ENCODE results near the gene ATG12. TPM values are rescaled to one million over a fixed set of nuclear protein-coding genes. Genes with fewer than 3 reads are reported as not detected.

ATG12 gene
- total and polyA plus RNA-seq, 2 of the 13 experiments (the other 11 are each of a cell fraction or from before 2014, with no cell fraction given) = 46.4 to 58.1 TPM

DNA sequence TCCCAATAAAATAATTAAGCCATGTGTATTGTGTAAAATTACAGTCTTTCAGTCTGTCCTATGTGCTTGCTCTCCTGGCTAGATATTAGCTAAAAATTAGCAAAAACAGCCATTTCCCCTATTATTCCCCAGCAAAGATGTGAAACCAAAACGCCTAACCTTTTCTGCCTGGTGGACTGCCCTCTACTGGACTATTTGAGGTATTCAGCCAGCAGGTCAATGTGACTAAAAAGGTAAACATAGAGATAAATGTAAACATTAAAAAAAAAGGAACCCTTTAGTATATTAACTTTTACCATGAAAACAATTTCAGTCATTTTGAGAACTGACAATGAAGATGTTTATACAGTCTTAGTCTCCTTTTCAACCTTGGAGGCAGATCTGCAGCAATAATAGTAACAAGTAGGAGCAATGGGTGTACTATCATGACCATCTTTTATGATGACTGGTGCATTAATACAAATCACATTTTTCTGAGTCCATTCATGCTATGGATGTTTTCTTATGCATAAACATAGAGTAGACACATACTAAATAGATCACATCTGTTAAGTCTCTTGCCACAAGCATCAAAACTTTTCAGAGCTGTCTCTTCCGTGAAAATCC is 10.1 kb downstream of the ATG12 start (continued):
- TF ChIP-seq, protein P1, sequence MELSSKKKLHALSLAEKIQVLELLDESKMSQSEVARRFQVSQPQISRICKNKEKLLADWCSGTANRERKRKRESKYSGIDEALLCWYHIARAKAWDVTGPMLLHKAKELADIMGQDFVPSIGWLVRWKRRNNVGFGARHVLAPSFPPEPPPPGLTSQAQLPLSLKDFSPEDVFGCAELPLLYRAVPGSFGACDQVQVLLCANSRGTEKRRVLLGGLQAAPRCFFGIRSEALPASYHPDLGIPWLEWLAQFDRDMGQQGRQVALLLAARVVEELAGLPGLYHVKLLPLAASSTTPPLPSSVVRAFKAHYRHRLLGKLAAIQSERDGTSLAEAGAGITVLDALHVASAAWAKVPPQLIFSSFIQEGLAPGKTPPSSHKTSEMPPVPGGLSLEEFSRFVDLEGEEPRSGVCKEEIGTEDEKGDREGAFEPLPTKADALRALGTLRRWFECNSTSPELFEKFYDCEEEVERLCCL (CRISPR knock-in tag; IDR thresholded peaks at IDR 0.05; ENCODE audit: borderline replicate concordance) = no peak
- no peak for TF ChIP-seq ISL2 (CRISPR knock-in tag; IDR thresholded peaks at IDR 0.05)
- TF ChIP-seq, protein P2, sequence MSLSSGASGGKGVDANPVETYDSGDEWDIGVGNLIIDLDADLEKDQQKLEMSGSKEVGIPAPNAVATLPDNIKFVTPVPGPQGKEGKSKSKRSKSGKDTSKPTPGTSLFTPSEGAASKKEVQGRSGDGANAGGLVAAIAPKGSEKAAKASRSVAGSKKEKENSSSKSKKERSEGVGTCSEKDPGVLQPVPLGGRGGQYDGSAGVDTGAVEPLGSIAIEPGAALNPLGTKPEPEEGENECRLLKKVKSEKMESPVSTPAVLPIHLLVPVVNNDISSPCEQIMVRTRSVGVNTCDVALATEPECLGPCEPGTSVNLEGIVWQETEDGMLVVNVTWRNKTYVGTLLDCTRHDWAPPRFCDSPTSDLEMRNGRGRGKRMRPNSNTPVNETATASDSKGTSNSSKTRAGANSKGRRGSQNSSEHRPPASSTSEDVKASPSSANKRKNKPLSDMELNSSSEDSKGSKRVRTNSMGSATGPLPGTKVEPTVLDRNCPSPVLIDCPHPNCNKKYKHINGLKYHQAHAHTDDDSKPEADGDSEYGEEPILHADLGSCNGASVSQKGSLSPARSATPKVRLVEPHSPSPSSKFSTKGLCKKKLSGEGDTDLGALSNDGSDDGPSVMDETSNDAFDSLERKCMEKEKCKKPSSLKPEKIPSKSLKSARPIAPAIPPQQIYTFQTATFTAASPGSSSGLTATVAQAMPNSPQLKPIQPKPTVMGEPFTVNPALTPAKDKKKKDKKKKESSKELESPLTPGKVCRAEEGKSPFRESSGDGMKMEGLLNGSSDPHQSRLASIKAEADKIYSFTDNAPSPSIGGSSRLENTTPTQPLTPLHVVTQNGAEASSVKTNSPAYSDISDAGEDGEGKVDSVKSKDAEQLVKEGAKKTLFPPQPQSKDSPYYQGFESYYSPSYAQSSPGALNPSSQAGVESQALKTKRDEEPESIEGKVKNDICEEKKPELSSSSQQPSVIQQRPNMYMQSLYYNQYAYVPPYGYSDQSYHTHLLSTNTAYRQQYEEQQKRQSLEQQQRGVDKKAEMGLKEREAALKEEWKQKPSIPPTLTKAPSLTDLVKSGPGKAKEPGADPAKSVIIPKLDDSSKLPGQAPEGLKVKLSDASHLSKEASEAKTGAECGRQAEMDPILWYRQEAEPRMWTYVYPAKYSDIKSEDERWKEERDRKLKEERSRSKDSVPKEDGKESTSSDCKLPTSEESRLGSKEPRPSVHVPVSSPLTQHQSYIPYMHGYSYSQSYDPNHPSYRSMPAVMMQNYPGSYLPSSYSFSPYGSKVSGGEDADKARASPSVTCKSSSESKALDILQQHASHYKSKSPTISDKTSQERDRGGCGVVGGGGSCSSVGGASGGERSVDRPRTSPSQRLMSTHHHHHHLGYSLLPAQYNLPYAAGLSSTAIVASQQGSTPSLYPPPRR (CRISPR knock-in tag; IDR thresholded peaks at IDR 0.05; ENCODE audit: borderline replicate concordance) = no peak
- TF ChIP-seq, protein P3, sequence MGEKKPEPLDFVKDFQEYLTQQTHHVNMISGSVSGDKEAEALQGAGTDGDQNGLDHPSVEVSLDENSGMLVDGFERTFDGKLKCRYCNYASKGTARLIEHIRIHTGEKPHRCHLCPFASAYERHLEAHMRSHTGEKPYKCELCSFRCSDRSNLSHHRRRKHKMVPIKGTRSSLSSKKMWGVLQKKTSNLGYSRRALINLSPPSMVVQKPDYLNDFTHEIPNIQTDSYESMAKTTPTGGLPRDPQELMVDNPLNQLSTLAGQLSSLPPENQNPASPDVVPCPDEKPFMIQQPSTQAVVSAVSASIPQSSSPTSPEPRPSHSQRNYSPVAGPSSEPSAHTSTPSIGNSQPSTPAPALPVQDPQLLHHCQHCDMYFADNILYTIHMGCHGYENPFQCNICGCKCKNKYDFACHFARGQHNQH (CRISPR knock-in tag; IDR thresholded peaks at IDR 0.05) = no peak
- TF ChIP-seq SKI (IDR thresholded peaks at IDR 0.05; ENCODE audit: partially characterized antibody) = no peak
- TF ChIP-seq ZFY (CRISPR knock-in tag; IDR thresholded peaks at IDR 0.05) = no peak
- TF ChIP-seq, protein P4, sequence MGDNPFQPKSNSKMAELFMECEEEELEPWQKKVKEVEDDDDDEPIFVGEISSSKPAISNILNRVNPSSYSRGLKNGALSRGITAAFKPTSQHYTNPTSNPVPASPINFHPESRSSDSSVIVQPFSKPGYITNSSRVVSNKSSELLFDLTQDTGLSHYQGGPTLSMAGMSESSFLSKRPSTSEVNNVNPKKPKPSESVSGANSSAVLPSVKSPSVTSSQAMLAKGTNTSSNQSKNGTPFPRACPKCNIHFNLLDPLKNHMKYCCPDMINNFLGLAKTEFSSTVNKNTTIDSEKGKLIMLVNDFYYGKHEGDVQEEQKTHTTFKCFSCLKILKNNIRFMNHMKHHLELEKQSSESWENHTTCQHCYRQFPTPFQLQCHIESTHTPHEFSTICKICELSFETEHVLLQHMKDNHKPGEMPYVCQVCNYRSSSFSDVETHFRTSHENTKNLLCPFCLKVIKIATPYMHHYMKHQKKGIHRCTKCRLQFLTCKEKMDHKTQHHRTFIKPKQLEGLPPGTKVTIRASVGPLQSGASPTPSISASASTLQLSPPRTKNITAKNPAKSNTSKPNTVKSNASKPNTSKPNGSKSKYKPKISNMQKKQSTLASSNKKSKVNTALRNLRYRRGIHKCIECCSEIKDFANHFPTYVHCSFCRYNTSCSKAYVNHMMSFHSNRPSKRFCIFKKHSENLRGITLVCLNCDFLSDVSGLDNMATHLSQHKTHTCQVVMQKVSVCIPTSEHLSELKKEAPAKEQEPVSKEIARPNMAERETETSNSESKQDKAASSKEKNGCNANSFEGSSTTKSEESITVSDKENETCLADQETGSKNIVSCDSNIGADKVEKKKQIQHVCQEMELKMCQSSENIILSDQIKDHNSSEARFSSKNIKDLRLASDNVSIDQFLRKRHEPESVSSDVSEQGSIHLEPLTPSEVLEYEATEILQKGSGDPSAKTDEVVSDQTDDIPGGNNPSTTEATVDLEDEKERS (CRISPR knock-in tag; IDR thresholded peaks at IDR 0.05) = no peak
- TF ChIP-seq ZBTB3 (CRISPR knock-in tag; IDR thresholded peaks at IDR 0.05; ENCODE audit: borderline replicate concordance, low read depth) = no peak
- no peak for TF ChIP-seq SNAPC2 (CRISPR knock-in tag; IDR thresholded peaks at IDR 0.05)
- TF ChIP-seq, protein P5, sequence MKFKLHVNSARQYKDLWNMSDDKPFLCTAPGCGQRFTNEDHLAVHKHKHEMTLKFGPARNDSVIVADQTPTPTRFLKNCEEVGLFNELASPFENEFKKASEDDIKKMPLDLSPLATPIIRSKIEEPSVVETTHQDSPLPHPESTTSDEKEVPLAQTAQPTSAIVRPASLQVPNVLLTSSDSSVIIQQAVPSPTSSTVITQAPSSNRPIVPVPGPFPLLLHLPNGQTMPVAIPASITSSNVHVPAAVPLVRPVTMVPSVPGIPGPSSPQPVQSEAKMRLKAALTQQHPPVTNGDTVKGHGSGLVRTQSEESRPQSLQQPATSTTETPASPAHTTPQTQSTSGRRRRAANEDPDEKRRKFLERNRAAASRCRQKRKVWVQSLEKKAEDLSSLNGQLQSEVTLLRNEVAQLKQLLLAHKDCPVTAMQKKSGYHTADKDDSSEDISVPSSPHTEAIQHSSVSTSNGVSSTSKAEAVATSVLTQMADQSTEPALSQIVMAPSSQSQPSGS (CRISPR knock-in tag; IDR thresholded peaks at IDR 0.05) = no peak
- no peak for TF ChIP-seq ARID2 (CRISPR knock-in tag; IDR thresholded peaks at IDR 0.05; ENCODE audit: borderline replicate concordance)
- TF ChIP-seq ZNF570 (CRISPR knock-in tag; IDR thresholded peaks at IDR 0.05; ENCODE audit: borderline replicate concordance) = no peak
- TF ChIP-seq, protein P6, sequence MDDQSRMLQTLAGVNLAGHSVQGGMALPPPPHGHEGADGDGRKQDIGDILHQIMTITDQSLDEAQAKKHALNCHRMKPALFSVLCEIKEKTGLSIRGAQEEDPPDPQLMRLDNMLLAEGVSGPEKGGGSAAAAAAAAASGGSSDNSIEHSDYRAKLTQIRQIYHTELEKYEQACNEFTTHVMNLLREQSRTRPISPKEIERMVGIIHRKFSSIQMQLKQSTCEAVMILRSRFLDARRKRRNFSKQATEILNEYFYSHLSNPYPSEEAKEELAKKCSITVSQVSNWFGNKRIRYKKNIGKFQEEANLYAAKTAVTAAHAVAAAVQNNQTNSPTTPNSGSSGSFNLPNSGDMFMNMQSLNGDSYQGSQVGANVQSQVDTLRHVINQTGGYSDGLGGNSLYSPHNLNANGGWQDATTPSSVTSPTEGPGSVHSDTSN (CRISPR knock-in tag; IDR thresholded peaks at IDR 0.05; ENCODE audit: borderline replicate concordance) = no peak

Measured in HepG2 (cell line).